ENCODE data around the gene TSPAN13. TPM values are rescaled to one million over a fixed set of nuclear protein-coding genes. Genes with fewer than 3 reads are reported as not detected.

TSPAN13 gene
- total RNA-seq, 1 donor from 2014 or later, result 112 TPM

GRCh38 chr7:16724344-16724743 is 29.2 kb upstream of the TSPAN13 start:
- Mint-ChIP-seq H3K27me3 (no peaks in the 10 kb centered on the region), H3K36me3 (ENCODE audit: insufficient read depth) (no peaks in the 10 kb centered on the region), H3K27ac (no peak overlapping the region), H3K4me3 (ENCODE audit: low read depth) (no peak overlapping the region), H3K4me1 (ENCODE audit: low read depth) (peaks cover 5% of the 10 kb centered on the region), H3K9me3 (ENCODE audit: low read depth) (no peaks in the 10 kb centered on the region)
- no peak for TF ChIP-seq CTCF (IDR thresholded peaks at IDR 0.05; ENCODE audit: unreplicated experiment)
- no peak for DNase-seq (ENCODE audit: low spot score, unreplicated experiment)

- Mint-ChIP-seq H3K9me3 (ENCODE audit: low read depth) (no peaks in the 10 kb centered on the region), H3K27ac (no peak overlapping the region), H3K4me1 (ENCODE audit: low read depth) (peaks cover 2% of the 10 kb centered on the region), H3K27me3 (no peaks in the 10 kb centered on the region), H3K36me3 (ENCODE audit: insufficient read depth) (no peaks in the 10 kb centered on the region), H3K4me3 (ENCODE audit: low read depth) (no peak overlapping the region)
- no peak for DNase-seq (ENCODE audit: low spot score, unreplicated experiment)
- no peak for TF ChIP-seq CTCF (IDR thresholded peaks at IDR 0.05; ENCODE audit: unreplicated experiment)
These were observed 27.4 kb upstream of the TSPAN13 start for GRCh38 chr7:16726189-16726588.

- no peak for DNase-seq (ENCODE audit: low spot score, unreplicated experiment)
- H3K9me3 Mint-ChIP-seq (ENCODE audit: low read depth), result no peaks in the 10 kb centered on the region
- H3K4me3 Mint-ChIP-seq (ENCODE audit: low read depth), result no peak overlapping the region
- H3K27ac Mint-ChIP-seq, result no peak overlapping the region
- no peaks in the 10 kb centered on the region for H3K36me3 Mint-ChIP-seq (ENCODE audit: insufficient read depth)
- no peaks in the 10 kb centered on the region for H3K27me3 Mint-ChIP-seq
- no peak for TF ChIP-seq CTCF (IDR thresholded peaks at IDR 0.05; ENCODE audit: unreplicated experiment)
- peaks cover 2% of the 10 kb centered on the region for H3K4me1 Mint-ChIP-seq (ENCODE audit: low read depth)
These were observed 25.8 kb upstream of the TSPAN13 start for GRCh38 chr7:16727736-16728135.

DNA sequence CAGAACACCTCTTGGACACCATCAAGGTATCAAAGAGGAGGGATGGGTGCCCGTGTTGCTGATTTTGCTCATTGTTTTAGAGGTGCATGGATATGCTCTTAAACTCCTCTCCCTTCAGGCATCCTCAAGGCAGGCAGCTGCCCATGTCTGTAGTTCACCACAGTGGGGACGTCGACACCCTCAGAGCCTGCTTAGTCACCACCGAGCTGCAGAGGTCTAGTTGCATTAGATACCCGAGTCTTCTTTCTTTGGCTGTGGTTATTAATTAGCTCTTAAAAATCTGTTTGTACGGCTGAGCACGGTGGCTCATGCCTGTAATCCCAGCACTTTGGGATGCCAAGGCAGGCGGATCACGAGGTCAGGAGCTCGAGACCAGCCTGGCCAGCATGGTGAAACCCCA is 24.7 kb upstream of the TSPAN13 start:
- no peak for DNase-seq (ENCODE audit: low spot score, unreplicated experiment)
- H3K4me3 Mint-ChIP-seq (ENCODE audit: low read depth), result no peak overlapping the region
- no peak for TF ChIP-seq CTCF (IDR thresholded peaks at IDR 0.05; ENCODE audit: unreplicated experiment)
- no peaks in the 10 kb centered on the region for H3K36me3 Mint-ChIP-seq (ENCODE audit: insufficient read depth)
- H3K4me1 Mint-ChIP-seq (ENCODE audit: low read depth), result peaks cover 2% of the 10 kb centered on the region
- no peak overlapping the region for H3K27ac Mint-ChIP-seq
- H3K27me3 Mint-ChIP-seq, result no peaks in the 10 kb centered on the region
- H3K9me3 Mint-ChIP-seq (ENCODE audit: low read depth), result no peaks in the 10 kb centered on the region

GRCh38 chr7:16729541-16729940 is 24.0 kb upstream of the TSPAN13 start:
- Mint-ChIP-seq H3K4me1 (ENCODE audit: low read depth) (peaks cover 2% of the 10 kb centered on the region), H3K27me3 (no peaks in the 10 kb centered on the region), H3K27ac (no peak overlapping the region), H3K4me3 (ENCODE audit: low read depth) (no peak overlapping the region), H3K36me3 (ENCODE audit: insufficient read depth) (no peaks in the 10 kb centered on the region), H3K9me3 (ENCODE audit: low read depth) (no peaks in the 10 kb centered on the region)
- DNase-seq (ENCODE audit: low spot score, unreplicated experiment), result no peak
- no peak for TF ChIP-seq CTCF (IDR thresholded peaks at IDR 0.05; ENCODE audit: unreplicated experiment)
